HFFc6 (cell line): ENCODE results near the gene SLC4A7. TPM values are rescaled to one million over a fixed set of nuclear protein-coding genes. Genes with fewer than 3 reads are reported as not detected.
A peak's percentile ranks its signal among the peaks of the same experiment; 100 is the strongest.
"Not testable (repeated sequence)": the region's sequence is repeated elsewhere in the genome, so short reads cannot be mapped to it uniquely, and the experiment has no call there.

Experiments used
- DNase-seq: peaks from one replicate; pipeline ENCODE4 v3.0.0-alpha.2; 2018
- H3K27ac Mint-ChIP-seq: 2 replicates; pipeline ENCODE4 v1.8.0; 2020; ENCODE audit warnings: mild to moderate bottlenecking, mixed read lengths
- H3K27me3 Mint-ChIP-seq: 2 replicates; pipeline ENCODE4 v1.8.0; 2021; ENCODE audit warnings: mild to moderate bottlenecking, moderate library complexity, mixed read lengths; ENCODE audit not compliant: insufficient read depth
- H3K36me3 Mint-ChIP-seq: 2 replicates; pipeline ENCODE4 v1.8.0; 2021; ENCODE audit warnings: low read depth, mixed read lengths
- H3K4me1 Mint-ChIP-seq: 2 replicates; pipeline ENCODE4 v1.8.0; 2020; ENCODE audit warnings: low read depth, mixed read lengths
- H3K4me3 Mint-ChIP-seq: 2 replicates; pipeline ENCODE4 v1.8.0; 2020; ENCODE audit warnings: mild to moderate bottlenecking, moderate library complexity, mixed read lengths
- H3K9me3 Mint-ChIP-seq: 2 replicates; pipeline ENCODE4 v1.8.0; 2020; ENCODE audit warnings: mild to moderate bottlenecking, mixed read lengths
- CTCF ChIP-seq: fragments of 200-600 bp; sonication (generic); IDR thresholded peaks from 2 replicates; pipeline ENCODE4 v1.5.0; 2021; ENCODE audit warnings: antibody characterized with exemption, mild to moderate bottlenecking
- total RNA-seq, 6 experiments: library from RNA; stranded (reverse); fragmentation: NEBNext Ultra II Directional; extraction: Animal tissue kit (Norgen Biotek cat#: 25700); gene quantifications; 2 replicates in 1 of 6; 3 replicates in 5 of 6; pipeline ENCODE4 v1.2.3, GENCODE V29; 2021

Gene SLC4A7
- total RNA-seq, 6 experiments from 2014 or later, result 42.6 to 58.8 (median 51.7) TPM

GRCh38 chr3:27340534-27340933 lies 143.7 kb downstream of the SLC4A7 start:
- H3K4me3 Mint-ChIP-seq, result no peak overlapping the region
- DNase-seq, result no peak
- H3K27me3 Mint-ChIP-seq, result no peaks in the 10 kb centered on the region; the same call in 1 of the 2 replicates
- no peaks in the 10 kb centered on the region for H3K9me3 Mint-ChIP-seq
- H3K36me3 Mint-ChIP-seq, result peaks cover 47% of the 10 kb centered on the region
- no peak overlapping the region for H3K27ac Mint-ChIP-seq
- H3K4me1 Mint-ChIP-seq, result peaks cover 16% of the 10 kb centered on the region
- no peak for TF ChIP-seq CTCF

GRCh38 chr3:27335571-27335970 lies 148.6 kb downstream of the SLC4A7 start:
- Mint-ChIP-seq H3K36me3 (peaks cover 38% of the 10 kb centered on the region), H3K27me3 (no peaks in the 10 kb centered on the region; the same call in 1 of the 2 replicates), H3K4me3 (no peak overlapping the region), H3K4me1 (no peaks in the 10 kb centered on the region), H3K27ac (no peak overlapping the region), H3K9me3 (no peaks in the 10 kb centered on the region)
- TF ChIP-seq CTCF, result no peak
- DNase-seq, result no peak

- Mint-ChIP-seq H3K27me3 (no peaks in the 10 kb centered on the region; the same call in none of the 2 replicates), H3K9me3 (no peaks in the 10 kb centered on the region), H3K36me3 (peaks cover 47% of the 10 kb centered on the region), H3K4me1 (peaks cover under 1% of the 10 kb centered on the region), H3K4me3 (no peak overlapping the region), H3K27ac (no peak overlapping the region)
- no peak for TF ChIP-seq CTCF
- DNase-seq, result no peak
Measured at GRCh38 chr3:27333843-27334242, 150.3 kb downstream of the SLC4A7 start.

- peaks cover 46% of the 10 kb centered on the region for H3K36me3 Mint-ChIP-seq
- not testable (repeated sequence) for H3K4me3 Mint-ChIP-seq, DNase-seq, H3K27me3 Mint-ChIP-seq, H3K9me3 Mint-ChIP-seq, H3K27ac Mint-ChIP-seq
- H3K4me1 Mint-ChIP-seq, result peaks cover 47% of the 10 kb centered on the region
Measured at GRCh38 chr3:27328982-27329762, 155.0 kb downstream of the SLC4A7 start.

GRCh38 chr3:27326629-27327545 lies 157.3 kb downstream of the SLC4A7 start:
- Mint-ChIP-seq H3K4me1 (peaks cover 65% of the 10 kb centered on the region), H3K4me3 (peak overlapping the region; percentile 58), H3K27me3 (peaks cover 1% of the 10 kb centered on the region), H3K9me3 (peaks cover 4% of the 10 kb centered on the region; the same call in 1 of the 2 replicates), H3K36me3 (peaks cover 44% of the 10 kb centered on the region), H3K27ac (peak overlapping the region; percentile 90)
- DNase-seq, result peak; percentile 92
- TF ChIP-seq CTCF, result no peak
